M059J (cell line): ENCODE results near the gene CHADL. TPM values are rescaled to one million over a fixed set of nuclear protein-coding genes. Genes with fewer than 3 reads are reported as not detected.

Experiments used
- DNase-seq: peaks from one replicate; pipeline ENCODE4 v3.0.0-alpha.2; 2012; ENCODE audit warnings: low read depth
- total RNA-seq: library from RNA; depleted of rRNA; stranded (reverse); fragments of >200 nt; shearing (Covaris generic); gene quantifications from 2 replicates; pipeline ENCODE4 v1.2.3, GENCODE V29; 2014

The CHADL gene
- total RNA-seq, 1 experiment from 2014 or later, result not detected

DNA sequence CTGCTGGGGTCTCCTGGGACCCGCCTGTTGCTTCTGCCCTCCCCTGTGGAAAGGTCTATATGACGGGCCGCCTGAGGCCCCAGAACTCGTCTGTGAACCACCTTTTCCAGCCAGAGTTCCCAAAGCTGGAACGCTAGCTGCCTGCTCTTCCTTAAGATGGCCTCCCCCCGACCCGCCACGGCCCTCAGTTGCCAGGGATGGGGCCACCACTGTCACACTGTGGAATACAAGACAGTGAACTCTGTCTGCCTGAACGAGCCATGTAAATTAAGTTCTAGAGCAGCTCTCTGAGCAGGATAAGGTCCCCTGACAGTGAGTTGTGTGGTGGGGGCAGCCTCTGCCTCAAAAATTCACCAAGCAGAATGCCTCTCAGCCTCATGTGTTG, 10.3 kb downstream of the CHADL start:
- no peak for DNase-seq

DNA sequence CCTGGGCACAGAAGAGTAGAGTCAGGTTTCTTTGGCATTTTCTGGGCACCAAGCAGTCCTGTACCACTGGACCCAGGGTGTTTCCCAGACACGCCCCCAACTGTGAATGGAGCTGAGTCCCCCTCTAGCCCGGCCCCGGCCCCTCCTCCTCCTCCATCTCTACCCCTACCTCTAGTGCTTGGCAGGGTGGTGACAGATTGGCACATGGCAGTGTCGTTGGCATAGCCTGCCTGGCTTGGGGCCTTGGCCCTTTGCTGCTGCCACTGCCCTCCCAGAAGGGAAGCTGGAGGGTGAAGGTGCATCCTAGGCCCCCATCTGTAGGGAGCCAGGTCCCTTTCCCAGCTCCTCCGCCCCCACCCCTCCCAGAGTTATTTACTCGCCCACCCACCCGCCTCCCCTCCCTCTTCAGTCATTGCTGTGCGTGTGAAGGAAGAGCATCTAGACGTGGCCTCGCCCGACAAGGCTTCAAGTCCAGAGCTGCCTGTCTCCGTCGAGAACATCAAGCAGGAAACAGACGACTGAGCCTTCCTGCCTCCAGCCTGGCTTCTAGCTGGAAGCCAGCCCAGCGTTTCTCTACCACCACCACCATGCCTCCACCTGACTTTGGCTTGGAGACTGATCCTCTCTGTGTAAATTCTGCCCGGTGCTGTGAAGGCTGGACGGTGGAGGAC, 10.9 kb downstream of the CHADL start:
- no peak for DNase-seq

DNA sequence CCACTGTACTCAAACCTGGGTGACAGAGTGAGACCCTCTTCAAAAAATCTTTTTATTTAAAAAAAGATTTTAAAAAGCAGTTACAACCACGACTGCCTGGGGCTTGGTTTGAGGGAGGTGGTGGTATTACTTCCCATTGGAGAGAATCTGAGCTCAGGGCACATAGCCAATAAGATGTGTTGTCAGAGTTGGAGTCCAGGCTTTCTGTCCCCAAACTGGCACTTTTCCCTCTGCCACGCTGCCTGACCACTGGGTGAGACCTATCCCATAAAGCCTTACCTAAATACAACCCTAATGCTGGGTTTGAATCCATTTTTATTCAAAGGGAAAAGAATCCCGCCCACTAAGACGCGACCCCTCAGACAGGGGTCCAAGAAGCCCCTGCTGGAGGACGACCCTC, 11.5 kb downstream of the CHADL start:
- no peak for DNase-seq

DNA sequence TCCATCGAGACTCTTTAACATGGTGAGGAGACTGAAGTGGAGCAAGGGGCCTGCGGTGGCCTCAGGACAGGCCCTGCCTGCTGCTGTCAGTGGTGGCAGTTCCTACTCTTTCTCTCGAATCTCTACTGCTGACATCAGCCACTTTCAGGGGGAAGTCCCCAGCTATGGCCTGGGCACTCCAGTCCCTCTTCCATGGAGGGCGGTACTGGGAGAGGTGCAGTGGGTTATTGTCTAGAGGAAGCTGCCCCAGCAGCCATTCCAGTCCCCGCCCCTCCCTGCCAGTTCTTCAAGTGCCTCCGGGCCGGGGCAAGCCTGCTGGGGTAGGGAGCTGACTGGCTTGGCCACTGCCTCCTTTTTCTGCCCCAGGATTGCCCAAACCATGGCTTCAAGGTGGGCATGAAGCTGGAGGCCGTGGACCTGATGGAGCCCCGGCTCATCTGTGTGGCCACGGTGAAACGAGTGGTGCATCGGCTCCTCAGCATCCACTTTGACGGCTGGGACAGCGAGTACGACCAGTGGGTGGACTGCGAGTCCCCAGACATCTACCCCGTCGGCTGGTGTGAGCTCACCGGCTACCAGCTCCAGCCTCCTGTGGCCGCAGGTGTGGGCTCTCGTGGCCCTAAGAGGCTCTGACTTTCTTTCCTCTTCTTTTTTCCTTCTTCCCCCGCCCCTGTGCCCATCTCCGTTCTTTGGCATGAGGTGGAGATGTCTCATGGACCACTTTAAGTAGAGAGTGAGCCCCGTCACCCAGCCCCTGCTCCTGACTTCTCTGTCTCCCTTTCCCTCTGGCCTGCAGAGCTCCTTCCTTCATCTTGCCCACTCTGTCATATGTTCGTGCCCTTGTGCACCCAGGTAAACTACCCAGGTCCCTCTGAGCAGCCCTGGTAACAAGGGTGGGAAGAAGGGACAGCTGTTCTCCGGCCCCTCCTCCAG, 13.7 kb downstream of the CHADL start:
- no peak for DNase-seq

DNA sequence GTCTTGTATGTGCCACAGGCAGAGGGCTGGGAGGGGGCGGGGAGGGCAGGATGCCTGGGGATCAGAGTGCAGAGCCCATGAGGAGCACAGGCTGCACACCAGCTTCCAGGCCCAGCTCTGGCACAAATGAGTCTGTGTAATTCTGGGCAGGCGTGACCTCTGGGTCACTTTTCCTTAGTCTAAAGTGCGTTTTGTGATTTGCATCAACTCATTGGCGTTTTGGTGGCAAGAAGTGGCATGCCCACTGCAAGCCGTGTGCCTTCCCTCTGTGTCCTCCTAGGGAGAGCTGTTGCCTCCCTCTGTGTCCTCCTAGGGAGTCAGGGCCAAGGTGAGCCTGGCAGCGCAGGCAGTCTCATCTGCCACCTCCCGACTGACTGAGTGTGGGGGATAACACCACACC, 17.2 kb downstream of the CHADL start:
- DNase-seq, result no peak

DNA sequence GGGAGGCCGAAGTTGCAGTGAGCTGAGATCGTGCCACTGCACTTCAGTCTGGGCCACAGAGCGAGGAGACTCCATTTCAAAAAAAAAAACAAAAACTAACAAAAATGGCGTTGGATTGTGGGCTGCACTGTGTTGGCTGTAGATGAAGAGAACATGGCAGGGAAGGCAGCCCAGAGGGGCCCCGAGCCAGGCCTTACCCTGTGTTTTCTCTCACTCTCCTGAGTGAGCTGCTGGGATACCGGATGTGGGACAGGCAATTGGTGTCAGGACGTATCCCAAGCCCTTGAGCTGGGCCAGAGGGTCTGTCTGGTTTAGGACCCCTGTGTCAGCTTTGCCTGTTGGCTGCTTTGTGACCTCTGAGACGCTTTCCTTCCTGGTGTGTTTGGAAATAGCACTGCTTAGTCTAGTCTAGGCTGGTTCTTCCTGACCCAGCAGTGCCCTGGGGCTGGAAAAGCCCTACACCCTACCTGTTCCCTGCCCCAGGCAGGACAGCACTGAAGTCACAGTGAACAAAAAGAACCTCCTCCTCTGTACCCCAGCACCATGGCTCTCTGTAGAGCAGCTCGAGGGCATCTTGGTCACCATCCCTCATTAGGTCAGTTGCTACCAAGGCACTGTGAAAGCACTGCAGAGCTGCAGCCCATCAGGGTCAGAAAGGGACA, 17.8 kb downstream of the CHADL start:
- DNase-seq, result no peak

DNA sequence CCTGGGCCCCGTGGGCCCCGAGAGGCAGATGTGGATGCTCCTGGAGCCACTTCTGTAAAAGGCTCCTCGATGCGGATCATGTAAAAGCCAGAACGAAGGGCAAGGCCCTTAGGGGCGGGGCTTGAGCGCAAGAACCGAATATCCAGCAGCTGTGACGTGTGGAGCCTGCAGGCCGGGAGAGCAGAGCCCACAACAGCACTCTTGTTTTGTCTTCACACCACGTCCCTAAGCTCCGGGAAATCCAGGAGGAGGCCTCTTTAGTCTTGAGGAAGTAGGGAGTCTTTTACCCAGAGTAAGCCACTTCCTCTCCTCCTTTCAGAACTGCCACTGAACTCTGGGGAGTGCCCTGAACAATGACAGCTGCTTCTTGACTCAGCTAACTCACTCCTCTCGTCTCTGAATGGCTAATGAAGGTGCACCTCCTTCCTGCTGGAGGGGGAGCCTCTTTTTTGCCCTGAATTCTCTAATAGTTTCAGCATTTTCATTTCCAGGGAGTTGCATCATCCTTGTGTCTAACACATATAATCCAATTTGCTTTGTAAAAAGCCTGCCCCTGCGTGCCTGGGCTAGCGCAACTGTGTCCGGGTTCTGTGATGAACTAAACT, 23.1 kb downstream of the CHADL start:
- DNase-seq, result no peak

DNA sequence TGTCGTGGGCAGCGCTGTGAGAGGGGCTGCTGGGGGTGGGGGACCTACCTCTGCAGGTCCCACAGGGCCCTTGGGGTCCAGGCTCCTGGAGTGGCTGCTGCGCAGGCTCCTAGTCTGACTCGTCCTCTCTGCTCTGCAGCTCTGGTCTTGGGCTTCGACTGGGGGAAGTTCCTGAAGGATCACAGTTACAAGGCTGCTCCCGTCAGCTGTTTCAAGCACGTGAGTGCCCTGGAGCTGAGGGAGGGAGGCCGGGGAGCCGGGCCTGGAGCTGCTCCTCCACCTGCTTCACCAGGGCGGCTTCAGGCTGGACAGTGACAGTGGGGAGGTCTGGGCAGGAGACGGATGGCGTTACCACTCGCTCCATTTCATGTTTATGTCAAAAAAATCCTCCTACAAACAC, 23.7 kb downstream of the CHADL start:
- no peak for DNase-seq

DNA sequence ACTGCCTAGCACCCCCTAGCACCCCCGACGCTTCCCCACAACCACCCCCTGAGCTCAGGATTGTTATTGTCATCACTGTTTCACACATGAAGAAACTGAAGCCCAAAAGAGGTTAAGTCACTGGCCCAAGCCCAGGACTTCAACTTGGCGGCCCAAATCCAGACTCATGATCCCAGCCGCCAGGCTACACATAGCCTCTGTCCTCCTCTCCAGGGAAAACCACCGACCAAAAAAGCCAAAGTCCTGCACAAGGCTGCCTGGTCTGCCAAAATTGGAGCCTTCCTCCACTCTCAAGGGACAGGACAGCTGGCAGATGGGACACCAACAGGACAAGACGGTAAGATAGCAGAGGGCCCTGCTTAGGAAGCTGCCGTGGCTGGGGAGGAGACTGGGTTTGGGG, 24.8 kb downstream of the CHADL start:
- no peak for DNase-seq

DNA sequence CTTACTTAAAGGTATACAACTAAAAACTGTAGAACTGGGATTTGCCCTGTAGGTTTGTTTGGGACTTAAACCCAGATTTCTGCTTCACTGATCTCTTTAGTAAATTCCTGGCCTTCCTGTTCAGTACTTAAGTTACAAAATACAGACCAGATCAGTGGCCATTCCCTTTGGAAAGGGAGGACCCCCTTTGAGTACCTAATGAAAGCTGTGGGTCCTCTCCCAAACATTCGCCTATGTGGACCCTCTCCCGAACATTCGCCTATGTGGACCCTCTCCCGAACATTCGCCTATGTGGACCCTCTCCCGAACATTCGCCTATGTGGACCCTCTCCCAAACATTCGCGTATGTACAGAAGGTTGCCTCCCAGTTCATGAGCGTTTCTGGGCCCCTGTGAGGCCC, 25.3 kb downstream of the CHADL start:
- no peak for DNase-seq

DNA sequence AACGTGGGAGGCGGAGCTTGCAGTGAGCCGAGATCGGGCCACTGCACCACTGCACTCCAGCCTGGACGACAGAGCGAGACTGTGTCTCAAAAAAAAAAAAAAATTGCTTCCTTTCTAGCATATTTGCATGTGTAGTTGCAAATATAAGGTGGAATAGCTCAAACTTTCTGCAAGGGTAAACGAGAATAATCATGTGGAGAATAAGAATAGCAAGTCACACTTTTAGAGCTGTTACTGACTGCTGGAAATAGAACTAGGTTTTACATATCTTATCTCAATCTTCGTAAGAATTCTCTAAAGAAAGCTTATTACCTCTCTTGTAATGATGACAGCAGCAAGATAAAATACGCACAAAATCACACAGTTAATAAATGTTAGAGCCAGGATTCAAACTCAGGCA, 34.0 kb downstream of the CHADL start:
- no peak for DNase-seq

DNA sequence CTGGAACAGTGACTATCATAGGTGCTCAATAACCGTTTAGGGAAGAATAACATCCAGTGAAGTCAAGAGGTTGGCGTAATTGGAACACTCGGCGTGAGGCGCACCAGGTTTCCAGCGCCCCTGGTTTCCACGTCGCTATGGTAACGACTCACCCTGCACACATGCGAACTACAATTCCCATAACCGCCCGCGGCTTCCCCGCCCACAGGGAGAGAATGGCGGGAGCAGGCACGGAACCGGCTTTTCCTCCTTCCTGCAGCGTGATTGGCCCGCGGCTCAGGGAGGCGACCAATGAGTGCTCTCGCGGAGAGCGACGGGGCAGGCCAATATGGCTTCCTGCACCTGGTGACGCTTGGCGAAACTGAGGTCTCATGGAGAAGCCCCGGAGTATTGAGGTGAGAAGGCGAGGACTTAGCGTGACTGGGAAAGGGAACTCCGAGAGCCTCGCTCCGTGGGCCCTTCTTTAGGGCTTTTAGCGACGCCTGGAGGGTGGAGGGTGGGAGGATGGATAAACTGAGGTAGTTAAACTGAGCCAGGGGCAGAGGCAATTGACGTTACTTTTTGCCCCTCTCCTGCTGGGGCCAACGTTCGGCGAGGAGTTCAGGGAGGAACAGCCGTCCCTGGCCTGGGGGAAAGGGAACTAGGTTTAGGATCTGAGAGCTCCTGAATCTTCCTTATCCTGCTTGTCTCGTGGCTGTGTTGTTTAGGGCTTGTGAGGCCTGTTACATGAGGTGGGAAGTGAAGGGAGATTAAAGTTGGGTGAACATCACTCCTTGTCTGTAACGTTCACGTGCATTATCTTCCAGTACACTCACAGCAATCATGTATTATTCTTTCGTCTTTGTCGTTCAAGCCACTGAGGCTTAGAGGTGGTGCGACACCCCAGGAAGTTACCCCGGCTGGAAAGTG, 35.5 kb downstream of the CHADL start, which contains the start of gene L3MBTL2:
Gene L3MBTL2, plus strand, starts transcription at position 321 of the 909 bp plus-strand sequence. Its CDS starts 51 bp downstream, at position 372.
- peak; percentile 95 for DNase-seq

DNA sequence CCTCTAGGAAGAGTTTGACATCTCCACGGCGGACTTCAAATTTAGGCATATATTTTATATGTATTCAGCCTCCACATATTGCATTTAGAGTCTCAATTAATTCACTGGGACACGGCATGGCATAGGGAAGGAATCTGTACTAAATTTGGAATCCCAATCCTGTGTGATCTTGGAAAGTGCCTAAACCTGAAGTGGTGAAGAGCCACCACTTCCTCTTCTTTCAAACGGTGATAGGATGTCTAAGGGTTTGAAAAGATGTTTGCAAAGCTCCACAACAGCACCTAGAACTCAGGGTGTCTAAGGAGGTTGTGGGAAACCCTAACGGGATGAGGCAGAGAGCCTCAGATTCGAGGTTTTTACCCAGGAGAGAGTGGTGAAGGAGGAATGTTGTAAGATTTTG, 36.7 kb downstream of the CHADL start:
- DNase-seq, result no peak

DNA sequence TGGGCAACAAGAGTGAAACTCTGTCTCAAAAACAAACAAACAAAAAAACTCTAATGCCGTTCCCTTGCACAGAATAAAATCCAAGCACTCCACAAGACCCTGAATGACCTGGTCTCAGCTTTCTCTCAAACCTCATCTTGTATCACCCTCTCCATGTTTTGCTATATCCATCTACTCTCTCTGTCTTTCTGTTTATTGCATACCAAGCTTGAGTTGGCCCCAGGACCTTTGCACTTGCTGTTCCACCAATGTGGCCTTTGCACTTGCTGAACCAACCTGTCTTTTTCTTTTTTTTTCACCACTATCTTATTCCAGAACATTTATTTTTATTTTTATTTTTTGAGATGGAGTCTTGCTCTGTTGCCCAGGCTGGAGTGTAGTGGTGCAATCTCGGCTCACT, 37.6 kb downstream of the CHADL start:
- no peak for DNase-seq

DNA sequence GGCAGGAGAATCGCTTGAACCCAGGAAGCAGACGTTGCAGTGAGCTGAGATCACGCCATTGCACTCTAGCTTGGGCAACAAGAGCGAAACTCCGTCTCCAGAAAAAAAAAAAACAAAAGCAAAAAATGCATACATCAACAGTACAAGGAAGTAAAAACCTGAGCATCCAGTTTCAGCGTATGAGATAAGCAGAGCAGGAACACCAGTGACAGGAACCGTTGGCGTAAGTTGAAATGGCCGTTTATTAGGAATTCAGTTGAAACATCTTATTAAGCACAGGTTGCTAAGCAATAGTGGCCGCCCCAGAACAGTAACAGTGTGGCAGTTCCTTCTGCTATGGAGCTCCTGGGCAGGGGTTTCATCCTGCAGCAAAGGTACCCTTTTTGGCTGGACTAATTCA, 39.6 kb downstream of the CHADL start:
- no peak for DNase-seq

DNA sequence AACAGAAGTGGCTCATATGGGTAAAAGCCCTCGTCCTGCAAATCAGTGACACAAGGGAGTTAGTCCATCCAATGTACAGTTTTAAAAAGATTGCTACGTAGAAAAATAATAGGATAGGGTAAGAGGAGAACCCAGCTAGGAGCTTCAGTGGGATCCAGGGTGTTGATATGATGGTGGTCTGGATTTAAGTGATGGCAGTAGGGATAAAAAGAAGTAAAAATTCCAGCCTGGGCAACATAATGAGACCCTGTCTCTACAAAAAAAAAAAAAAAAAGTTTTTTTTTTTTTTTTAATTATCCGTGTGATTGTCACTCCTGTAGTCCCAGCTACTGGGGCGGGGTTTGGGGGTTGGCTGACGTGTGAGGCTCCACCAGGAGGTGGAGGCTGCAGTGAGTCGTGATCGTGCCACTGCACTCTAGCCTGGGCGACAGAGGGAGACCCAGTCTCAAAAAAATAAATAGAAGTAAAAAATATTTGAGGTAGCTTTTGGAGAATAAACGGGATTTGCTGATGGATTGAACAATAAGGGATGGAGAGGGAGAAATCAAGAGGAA, 42.6 kb downstream of the CHADL start:
- DNase-seq, result peak; percentile 55

DNA sequence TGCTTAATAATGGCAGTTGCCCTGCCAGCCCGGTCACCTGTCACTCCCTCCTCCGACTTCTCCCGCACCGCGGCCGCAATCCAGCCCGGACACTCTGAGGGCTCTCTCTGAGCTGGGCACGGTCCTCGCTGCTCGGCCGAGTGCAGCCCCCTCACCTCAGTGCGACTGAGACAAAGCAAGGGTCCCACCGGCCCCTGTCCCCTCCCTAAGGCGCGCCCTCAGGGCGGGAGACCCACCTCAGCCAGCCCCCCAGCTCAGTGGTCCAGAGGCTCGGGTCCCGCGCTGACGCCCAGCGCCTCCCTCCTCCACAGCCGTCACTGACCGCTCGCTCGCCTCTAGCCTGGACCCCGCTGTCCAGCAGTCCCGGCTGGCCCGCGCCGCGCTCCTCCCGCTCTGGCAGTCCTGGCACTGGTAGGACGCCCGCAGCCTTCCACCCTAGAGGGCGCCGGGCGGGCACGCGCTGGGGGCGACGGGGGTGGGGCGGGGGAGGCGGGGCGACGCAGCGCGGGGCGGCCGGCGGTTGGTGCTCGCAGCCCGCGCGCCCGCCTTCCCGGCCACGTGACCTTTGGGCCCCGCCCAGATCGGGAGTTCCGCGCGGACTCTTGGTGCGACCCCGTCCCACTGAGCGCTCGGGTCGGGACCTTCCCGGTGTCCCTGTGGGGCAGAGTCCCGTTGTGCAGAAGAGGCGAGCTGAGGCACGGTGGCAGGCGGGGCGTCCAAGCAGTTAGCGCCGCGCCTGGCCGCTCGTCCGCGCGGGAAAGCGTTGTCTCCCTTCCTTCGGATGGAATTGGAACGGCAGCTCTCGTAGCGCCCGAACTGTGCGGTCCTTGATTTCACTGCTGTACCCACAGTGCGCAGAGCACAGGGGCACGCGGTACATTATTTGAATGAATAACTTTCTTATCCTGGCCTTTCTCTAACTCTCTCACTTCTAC, 43.4 kb downstream of the CHADL start:
- peak; percentile 59 for DNase-seq

DNA sequence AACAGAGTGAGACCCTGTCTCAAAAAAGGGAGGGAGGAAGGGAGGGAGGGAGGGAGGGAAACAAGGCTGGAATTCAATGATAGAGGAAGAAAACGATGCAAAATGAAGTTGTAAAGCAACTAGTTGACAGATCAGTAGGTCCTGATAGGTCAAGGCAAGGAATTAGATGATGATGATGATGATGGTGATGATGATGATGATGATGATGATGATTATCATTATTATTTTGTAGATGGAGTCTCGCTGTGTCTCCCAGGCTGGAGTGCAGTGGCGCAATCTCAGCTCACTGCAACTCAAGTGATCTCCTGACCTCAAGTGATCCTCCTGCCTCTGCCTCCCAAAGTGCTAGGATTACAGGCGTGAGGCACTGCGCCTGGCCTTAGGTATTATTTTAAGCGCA, 46.9 kb downstream of the CHADL start:
- DNase-seq, result no peak

DNA sequence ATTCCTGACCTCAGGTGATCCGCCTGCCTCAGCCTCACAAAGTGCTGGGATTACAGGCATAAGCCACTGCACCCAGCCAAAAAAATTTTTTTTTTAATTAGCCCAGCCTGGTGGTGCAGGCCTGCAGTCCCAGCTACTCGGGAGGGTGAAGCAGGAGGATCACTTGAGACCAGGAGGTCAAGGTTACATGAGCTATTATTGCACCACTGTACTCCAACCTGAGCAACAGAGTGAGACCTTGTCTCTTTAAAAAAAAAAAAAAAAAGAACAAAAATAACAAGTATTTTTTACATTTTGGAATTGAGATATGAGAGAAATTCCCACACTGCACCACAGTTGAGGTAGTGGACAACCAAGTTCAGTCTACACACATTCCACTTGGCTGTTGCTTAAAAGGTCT, 49.3 kb downstream of the CHADL start:
- DNase-seq, result no peak

DNA sequence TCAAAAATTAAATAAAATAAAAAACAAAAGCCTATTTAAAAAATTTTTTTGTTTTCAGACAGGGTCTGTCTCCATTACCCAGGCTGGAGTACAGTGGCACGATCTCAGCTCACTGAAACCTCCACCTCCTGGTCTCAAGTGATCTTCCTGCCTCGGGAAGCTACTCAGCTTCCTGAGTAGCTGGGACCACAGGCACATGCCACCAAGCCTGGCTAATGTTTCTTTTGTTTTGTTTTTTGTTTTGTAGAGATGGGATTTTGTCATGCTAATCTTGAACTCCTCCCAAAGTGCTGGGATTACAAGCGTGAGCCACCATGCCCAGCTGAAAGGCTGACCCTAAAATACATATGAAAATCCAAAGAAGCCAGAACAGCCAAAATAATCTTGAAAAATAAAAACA, 56.1 kb downstream of the CHADL start:
- DNase-seq, result no peak
